Keratinocyte (primary cell): ENCODE measurements around the gene CASKIN2. TPM values are rescaled to one million over a fixed set of nuclear protein-coding genes. Genes with fewer than 3 reads are reported as not detected.

ENCODE experiments used
- DNase-seq: peaks from one replicate; pipeline ENCODE4 v3.0.0-alpha.2; 2011; ENCODE audit warnings: low read depth, missing footprints, low spot score
- FAIRE-seq: peaks from 2 replicates; lab custom pipeline; 2011; peaks lifted over from hg19 to GRCh38; lab: Jason Lieb, UNC
- H2AFZ ChIP-seq: 2 replicates; pipeline ENCODE4 v1.6.0; 2012; ENCODE audit warnings: low read length, control low read depth, inconsistent platforms; ENCODE audit not compliant: control insufficient read depth
- H3K27ac ChIP-seq: 2 replicates; pipeline ENCODE4 v1.5.1; 2011; ENCODE audit warnings: low read length; ENCODE audit not compliant: control insufficient read depth, insufficient read depth
- H3K27me3 ChIP-seq: 3 replicates; pipeline ENCODE4 v1.6.0; 2011; ENCODE audit warnings: low read length; ENCODE audit not compliant: control insufficient read depth, insufficient read depth; ENCODE audit errors: extremely low read depth
- H3K36me3 ChIP-seq, 2 experiments: 2 replicates in 1 of 2; 3 replicates in 1 of 2; pipeline ENCODE4 v1.5.1; 2011; ENCODE audit warnings: low read length in 2 of 2, mild to moderate bottlenecking in 1 of 2; ENCODE audit not compliant: control insufficient read depth in 2 of 2, insufficient read depth in 2 of 2; ENCODE audit errors: extremely low read depth in 1 of 2
- H3K4me1 ChIP-seq: 3 replicates; pipeline ENCODE4 v1.5.1; 2011; ENCODE audit warnings: low read length; ENCODE audit not compliant: control insufficient read depth, insufficient read depth; ENCODE audit errors: extremely low read depth
- H3K4me2 ChIP-seq: 3 replicates; pipeline ENCODE4 v1.6.0; 2011; ENCODE audit warnings: low read depth, low read length; ENCODE audit not compliant: control insufficient read depth, insufficient read depth; ENCODE audit errors: extremely low read depth
- H3K4me3 ChIP-seq, 3 experiments: fragments of 200-600 bp in 1 of 3; sonication (generic) in 1 of 3; 2 replicates in 2 of 3; 3 replicates in 1 of 3; pipeline ENCODE4 v1.5.1; 2011 to 2016; ENCODE audit warnings: low read length in 3 of 3, mild to moderate bottlenecking in 3 of 3, control low read depth in 2 of 3, inconsistent platforms in 1 of 3, low read depth in 1 of 3, mixed read lengths in 1 of 3, mixed run types in 1 of 3, moderate library complexity in 1 of 3; ENCODE audit not compliant: control insufficient read depth in 2 of 3, insufficient read depth in 2 of 3; ENCODE audit errors: extremely low read depth in 1 of 3
- H3K79me2 ChIP-seq: 2 replicates; pipeline ENCODE4 v1.6.0; 2012; ENCODE audit warnings: low read length; ENCODE audit not compliant: control insufficient read depth, insufficient read depth
- H3K9ac ChIP-seq: 3 replicates; pipeline ENCODE4 v1.6.0; 2011; ENCODE audit warnings: low read length; ENCODE audit not compliant: control insufficient read depth, insufficient read depth; ENCODE audit errors: extremely low read depth
- H3K9me1 ChIP-seq: 3 replicates; pipeline ENCODE4 v1.6.0; 2011; ENCODE audit warnings: low read length; ENCODE audit not compliant: control insufficient read depth, insufficient read depth; ENCODE audit errors: extremely low read depth
- H3K9me3 ChIP-seq: 2 replicates; pipeline ENCODE4 v1.5.1; 2012; ENCODE audit warnings: low read depth, low read length; ENCODE audit not compliant: control insufficient read depth
- H4K20me1 ChIP-seq: 3 replicates; pipeline ENCODE4 v1.6.0; 2011; ENCODE audit warnings: low read length; ENCODE audit not compliant: control insufficient read depth, insufficient read depth; ENCODE audit errors: extremely low read depth
- EZH2 ChIP-seq: IDR thresholded peaks from one replicate; pipeline ENCODE4 v1.6.1; 2012; ENCODE audit warnings: inconsistent platforms, mild to moderate bottlenecking, low read length, moderate library complexity
- dilution Hi-C: fragments of 300-500 bp; cut with MboI; formaldehyde crosslinking; loops from one replicate; pipeline ENCODE4 v1.7.0; 2020; ENCODE audit warnings: low sequenced_read_pairs; ENCODE audit not compliant: extremely low pct_ligation_motif_present
- polyA plus RNA-seq, 5 experiments: library from polyadenylated mRNA; depleted of rRNA in 3 of 5; stranded (reverse) in 3 of 5; stranded (forward) in 1 of 5; unstranded in 1 of 5; fragments of >200 nt; gene quantifications; 1 replicate in 1 of 5; 2 replicates in 3 of 5; 3 replicates in 1 of 5; pipeline versions ENCODE4 v1.2.1 to v1.2.3, GENCODE V29; 2011 to 2012; ENCODE audit warnings: missing spikeins in 2 of 5, low read depth in 1 of 5, low replicate concordance in 1 of 5
- TF ChIP-seq, protein P1 (sequence below), 3 experiments: IDR thresholded peaks in 1 of 3; conservative IDR thresholded peaks in 1 of 3; optimal IDR thresholded peaks in 1 of 3; 2 replicates in 2 of 3; 3 replicates in 1 of 3; pipeline versions ENCODE3 to v1.5.1; 2011; ENCODE audit warnings: low read length in 3 of 3, mild to moderate bottlenecking in 3 of 3, moderate library complexity in 2 of 3, control low read depth in 1 of 3, inconsistent platforms in 1 of 3; ENCODE audit not compliant: insufficient read depth in 2 of 3; ENCODE audit errors: extremely low read depth in 1 of 3

CASKIN2 gene
- polyA plus RNA-seq, 1 donor (not counting 4 experiments of a cell fraction or from before 2014, with no cell fraction given), result 3.7 TPM

DNA sequence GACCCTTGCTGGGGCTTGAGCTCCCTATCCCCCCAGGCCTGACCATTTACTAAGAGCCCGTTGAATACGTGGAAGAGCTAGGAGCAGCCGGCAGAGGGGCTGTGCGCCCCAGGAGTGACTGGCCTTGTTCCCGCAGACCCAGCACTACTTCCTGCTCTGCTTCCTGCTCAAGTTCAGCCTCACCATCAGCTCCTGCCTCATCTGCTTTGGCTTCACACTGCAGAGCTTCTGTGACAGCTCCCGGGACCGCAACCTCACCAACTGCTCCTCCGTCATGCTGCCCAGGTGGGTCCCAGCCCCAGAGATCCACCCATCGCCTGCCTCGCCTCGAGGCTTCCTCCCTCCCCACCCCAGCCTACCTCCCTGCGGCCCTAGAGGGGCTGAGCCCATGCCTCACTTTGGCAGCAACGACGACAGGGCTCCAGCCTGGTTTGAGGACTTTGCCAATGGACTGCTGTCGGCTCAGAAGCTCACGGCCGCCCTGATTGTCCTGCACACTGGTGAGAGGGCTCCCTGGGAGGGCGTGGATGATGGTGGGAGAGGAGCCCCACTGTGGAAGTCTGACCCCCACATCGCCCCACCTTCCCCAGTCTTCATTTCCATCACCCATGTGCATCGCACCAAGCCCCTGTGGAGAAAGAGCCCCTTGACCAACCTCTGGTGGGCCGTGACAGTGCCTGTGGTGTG lies 17.2 kb downstream of the CASKIN2 start:
- no peak for FAIRE-seq
- Histone ChIP-seq H3K36me3 (peaks cover 13 to 14% of the 10 kb centered on the region in 2 experiments), H3K27ac (no peak overlapping the region), H3K4me3 (no peak overlapping the region), H2AFZ (no peak overlapping the region), H3K9ac (no peak overlapping the region), H3K79me2 (no peaks in the 10 kb centered on the region), H3K4me1 (no peaks in the 10 kb centered on the region), H3K4me2 (no peak overlapping the region), H4K20me1 (no peaks in the 10 kb centered on the region), H3K27me3 (no peaks in the 10 kb centered on the region), H3K9me3 (no peaks in the 10 kb centered on the region), H3K9me1 (no peaks in the 10 kb centered on the region)
- TF ChIP-seq, protein P1, sequence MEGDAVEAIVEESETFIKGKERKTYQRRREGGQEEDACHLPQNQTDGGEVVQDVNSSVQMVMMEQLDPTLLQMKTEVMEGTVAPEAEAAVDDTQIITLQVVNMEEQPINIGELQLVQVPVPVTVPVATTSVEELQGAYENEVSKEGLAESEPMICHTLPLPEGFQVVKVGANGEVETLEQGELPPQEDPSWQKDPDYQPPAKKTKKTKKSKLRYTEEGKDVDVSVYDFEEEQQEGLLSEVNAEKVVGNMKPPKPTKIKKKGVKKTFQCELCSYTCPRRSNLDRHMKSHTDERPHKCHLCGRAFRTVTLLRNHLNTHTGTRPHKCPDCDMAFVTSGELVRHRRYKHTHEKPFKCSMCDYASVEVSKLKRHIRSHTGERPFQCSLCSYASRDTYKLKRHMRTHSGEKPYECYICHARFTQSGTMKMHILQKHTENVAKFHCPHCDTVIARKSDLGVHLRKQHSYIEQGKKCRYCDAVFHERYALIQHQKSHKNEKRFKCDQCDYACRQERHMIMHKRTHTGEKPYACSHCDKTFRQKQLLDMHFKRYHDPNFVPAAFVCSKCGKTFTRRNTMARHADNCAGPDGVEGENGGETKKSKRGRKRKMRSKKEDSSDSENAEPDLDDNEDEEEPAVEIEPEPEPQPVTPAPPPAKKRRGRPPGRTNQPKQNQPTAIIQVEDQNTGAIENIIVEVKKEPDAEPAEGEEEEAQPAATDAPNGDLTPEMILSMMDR (optimal IDR thresholded peaks at IDR 0.05 in 1 of 3, IDR thresholded peaks at IDR 0.05 in 1 of 3, conservative IDR thresholded peaks at IDR 0.05 in 1 of 3; ENCODE audit: extremely low read depth in 1 of 3, insufficient read depth in 2 of 3, low read length in 3 of 3), result no peak
- no peak for TF ChIP-seq EZH2
- dilution Hi-C loops, result no loop called here
- no peak for DNase-seq

DNA sequence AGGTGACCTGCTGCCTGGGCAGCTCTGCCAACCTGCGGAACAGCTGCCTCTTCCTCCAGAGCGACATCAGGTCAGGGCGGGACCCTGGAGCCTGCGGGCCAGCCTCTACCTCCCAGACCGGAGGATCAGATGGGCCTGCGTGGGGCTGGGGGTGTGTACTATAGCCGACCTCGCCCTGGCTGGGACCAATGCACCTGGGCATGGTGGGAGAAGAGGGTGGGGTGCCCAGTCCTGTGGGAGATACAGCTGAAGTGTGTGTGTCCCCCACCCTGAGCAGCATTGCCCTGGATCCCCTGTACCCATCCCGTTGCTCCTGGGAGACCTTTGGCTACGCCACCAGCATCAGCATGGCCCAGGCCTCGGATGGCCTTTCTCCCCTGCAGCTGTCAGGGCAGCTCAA lies 19.3 kb downstream of the CASKIN2 start:
- Histone ChIP-seq H3K27me3 (no peaks in the 10 kb centered on the region), H3K4me2 (no peak overlapping the region), H3K9ac (no peak overlapping the region), H2AFZ (no peak overlapping the region), H4K20me1 (no peaks in the 10 kb centered on the region), H3K36me3 (peaks cover 10 to 15% of the 10 kb centered on the region in 2 experiments), H3K9me3 (no peaks in the 10 kb centered on the region), H3K9me1 (no peaks in the 10 kb centered on the region), H3K4me3 (no peak overlapping the region), H3K79me2 (no peaks in the 10 kb centered on the region), H3K27ac (no peak overlapping the region), H3K4me1 (no peaks in the 10 kb centered on the region)
- DNase-seq (no peak), FAIRE-seq (no peak)
- TF ChIP-seq EZH2, result no peak
- TF ChIP-seq, protein P1 (optimal IDR thresholded peaks at IDR 0.05 in 1 of 3, IDR thresholded peaks at IDR 0.05 in 1 of 3, conservative IDR thresholded peaks at IDR 0.05 in 1 of 3; ENCODE audit: extremely low read depth in 1 of 3, insufficient read depth in 2 of 3, low read length in 3 of 3), result no peak
- dilution Hi-C loops, result no loop called here
